Neural progenitor cell (in vitro differentiated cells): ENCODE results near the gene TLE6. TPM values are rescaled to one million over a fixed set of nuclear protein-coding genes. Genes with fewer than 3 reads are reported as not detected.
"Not testable (repeated sequence)": the region's sequence is repeated elsewhere in the genome, so short reads cannot be mapped to it uniquely, and the experiment has no call there.

Experiments
- DNase-seq: peaks from one replicate; pipeline ENCODE4 v3.0.0-alpha.2; 2016; ENCODE audit warnings: low spot score
- H2AFZ ChIP-seq: fragments of 200-600 bp; sonication (generic); replicated peaks from 2 replicates; pipeline ENCODE4 v1.6.1; 2016; ENCODE audit warnings: antibody characterized with exemption
- H3F3A ChIP-seq: fragments of 200-600 bp; sonication (generic); 2 replicates; pipeline ENCODE4 v1.6.1; 2016; ENCODE audit warnings: antibody characterized with exemption, low read depth
- H3K27ac ChIP-seq: fragments of 200-600 bp; sonication (generic); 2 replicates; pipeline ENCODE4 v1.5.1; 2016; ENCODE audit warnings: mild to moderate bottlenecking
- H3K27me3 ChIP-seq: fragments of 200-600 bp; sonication (generic); 2 replicates; pipeline ENCODE4 v1.6.1; 2016; ENCODE audit warnings: mild to moderate bottlenecking, moderate library complexity
- H3K36me3 ChIP-seq: fragments of 200-600 bp; sonication (generic); 2 replicates; pipeline ENCODE4 v1.5.1; 2016
- H3K4me1 ChIP-seq: fragments of 200-600 bp; sonication (generic); 2 replicates; pipeline ENCODE4 v1.6.1; 2016; ENCODE audit warnings: mixed run types
- H3K4me2 ChIP-seq: fragments of 200-600 bp; sonication (generic); 2 replicates; pipeline ENCODE4 v1.6.1; 2016
- H3K4me3 ChIP-seq: fragments of 200-600 bp; sonication (generic); 2 replicates; pipeline ENCODE4 v1.5.1; 2016
- H3K79me2 ChIP-seq: fragments of 200-600 bp; sonication (generic); 2 replicates; pipeline ENCODE4 v1.6.1; 2016; ENCODE audit warnings: low read depth
- H3K9ac ChIP-seq: fragments of 200-600 bp; sonication (generic); 2 replicates; pipeline ENCODE4 v1.6.1; 2016
- H3K9me3 ChIP-seq: fragments of 200-600 bp; sonication (generic); 2 replicates; pipeline ENCODE4 v1.5.1; 2016; ENCODE audit warnings: low read depth
- H4K20me1 ChIP-seq: fragments of 200-600 bp; sonication (generic); 2 replicates; pipeline ENCODE4 v1.6.1; 2016; ENCODE audit warnings: low read depth
- H3K27ac Mint-ChIP-seq: 3 replicates; pipeline ENCODE4 v1.8.0; 2021; ENCODE audit warnings: mixed read lengths
- H3K27me3 Mint-ChIP-seq: 2 replicates; pipeline ENCODE4 v1.8.0; 2022; ENCODE audit warnings: low read depth, mild to moderate bottlenecking, inconsistent platforms, moderate library complexity, mixed read lengths; ENCODE audit not compliant: insufficient read depth
- H3K36me3 Mint-ChIP-seq: 3 replicates; pipeline ENCODE4 v1.8.0; 2021; ENCODE audit warnings: mixed read lengths
- H3K4me1 Mint-ChIP-seq: 3 replicates; pipeline ENCODE4 v1.8.0; 2021; ENCODE audit warnings: mixed read lengths
- H3K4me3 Mint-ChIP-seq: 3 replicates; pipeline ENCODE4 v1.8.0; 2021; ENCODE audit warnings: mild to moderate bottlenecking, moderate library complexity, mixed read lengths
- H3K9me3 Mint-ChIP-seq: 3 replicates; pipeline ENCODE4 v1.8.0; 2020; ENCODE audit warnings: mixed read lengths
- CTCF ChIP-seq: fragments of 200-600 bp; sonication (generic); IDR thresholded peaks from 2 replicates; pipeline ENCODE4 v1.5.1; 2017; ENCODE audit warnings: antibody characterized with exemption, mild to moderate bottlenecking
- EZH2 ChIP-seq: fragments of 200-600 bp; sonication (generic); IDR thresholded peaks from 2 replicates; pipeline ENCODE4 v1.6.1; 2017; ENCODE audit warnings: antibody characterized with exemption, mild to moderate bottlenecking, moderate library complexity
- EZH2phosphoT487 ChIP-seq: fragments of 200-600 bp; sonication (generic); IDR thresholded peaks from 2 replicates; pipeline ENCODE4 v1.6.1; 2017; ENCODE audit warnings: antibody characterized with exemption
- total RNA-seq: library from RNA; depleted of rRNA; stranded (reverse); fragments of >200 nt; gene quantifications from 2 replicates; pipeline ENCODE4 v1.2.3, GENCODE V29; 2015; ENCODE audit warnings: low replicate concordance

Gene TLE6
- total RNA-seq, 1 donor from 2014 or later = 0.22 TPM

- Histone ChIP-seq H3K27me3 (no peaks in the 10 kb centered on the region), H3K4me3 (no peak overlapping the region), H2AFZ (no peak overlapping the region), H3K4me1 (no peaks in the 10 kb centered on the region), H4K20me1 (no peaks in the 10 kb centered on the region), H3K4me2 (no peak overlapping the region), H3F3A (no peaks in the 10 kb centered on the region), H3K9ac (no peak overlapping the region), H3K9me3 (no peaks in the 10 kb centered on the region), H3K27ac (no peak overlapping the region), H3K79me2 (no peaks in the 10 kb centered on the region), H3K36me3 (no peaks in the 10 kb centered on the region)
- no peaks in the 10 kb centered on the region for H3K36me3 Mint-ChIP-seq
- H3K4me3 Mint-ChIP-seq = peak overlapping the region; percentile 1
- peaks cover 5% of the 10 kb centered on the region for H3K4me1 Mint-ChIP-seq
- peak overlapping the region; percentile 8 for H3K27ac Mint-ChIP-seq
- peak; percentile 95 for DNase-seq
- H3K9me3 Mint-ChIP-seq = no peaks in the 10 kb centered on the region
- H3K27me3 Mint-ChIP-seq = peaks cover 26% of the 10 kb centered on the region
- TF ChIP-seq EZH2phosphoT487 (no peak), CTCF (peak; percentile 92)
These were observed 15.2 kb upstream of the TLE6 start for GRCh38 chr19:2962018-2962670.

- no peaks in the 10 kb centered on the region for H3F3A ChIP-seq
- TF ChIP-seq EZH2phosphoT487 (no peak), CTCF (no peak), EZH2 (no peak)
- no peak overlapping the region for H3K4me3 ChIP-seq
- no peaks in the 10 kb centered on the region for H4K20me1 ChIP-seq
- H3K36me3 ChIP-seq = no peaks in the 10 kb centered on the region
- Mint-ChIP-seq H3K27me3 (peaks cover 24% of the 10 kb centered on the region), H3K4me1 (peaks cover 5% of the 10 kb centered on the region), H3K36me3 (no peaks in the 10 kb centered on the region), H3K27ac (no peak overlapping the region), H3K4me3 (no peak overlapping the region), H3K9me3 (no peaks in the 10 kb centered on the region)
- H3K9me3 ChIP-seq = no peaks in the 10 kb centered on the region
- no peaks in the 10 kb centered on the region for H3K27me3 ChIP-seq
- no peak for DNase-seq
- H2AFZ ChIP-seq = no peak overlapping the region
- H3K4me2 ChIP-seq = no peak overlapping the region
- no peaks in the 10 kb centered on the region for H3K79me2 ChIP-seq
- H3K27ac ChIP-seq = no peak overlapping the region
- H3K9ac ChIP-seq = no peak overlapping the region
- H3K4me1 ChIP-seq = no peaks in the 10 kb centered on the region
These were observed 14.2 kb upstream of the TLE6 start for GRCh38 chr19:2963122-2963521.

- H3K79me2 ChIP-seq, H3K4me1 Mint-ChIP-seq, H3K36me3 ChIP-seq, H3K4me2 ChIP-seq, H3K9ac ChIP-seq, H3K9me3 Mint-ChIP-seq, H3K27me3 ChIP-seq, H3K27ac ChIP-seq, H4K20me1 ChIP-seq, H3K4me1 ChIP-seq, H2AFZ ChIP-seq, H3K4me3 ChIP-seq, H3K4me3 Mint-ChIP-seq, H3K27ac Mint-ChIP-seq, H3K9me3 ChIP-seq, H3F3A ChIP-seq, DNase-seq, H3K36me3 Mint-ChIP-seq: not testable (repeated sequence)
- peaks cover 23% of the 10 kb centered on the region for H3K27me3 Mint-ChIP-seq
These were observed 13.7 kb upstream of the TLE6 start for GRCh38 chr19:2963631-2964030.

- no peak overlapping the region for H2AFZ ChIP-seq
- no peaks in the 10 kb centered on the region for H3K4me1 ChIP-seq
- no peaks in the 10 kb centered on the region for H3F3A ChIP-seq
- no peak for DNase-seq
- no peaks in the 10 kb centered on the region for H3K79me2 ChIP-seq
- no peaks in the 10 kb centered on the region for H3K36me3 ChIP-seq
- H3K9ac ChIP-seq = no peak overlapping the region
- Mint-ChIP-seq H3K27ac (no peak overlapping the region), H3K4me3 (no peak overlapping the region), H3K9me3 (no peaks in the 10 kb centered on the region), H3K4me1 (peaks cover 5% of the 10 kb centered on the region), H3K27me3 (peaks cover 12% of the 10 kb centered on the region), H3K36me3 (no peaks in the 10 kb centered on the region)
- TF ChIP-seq EZH2 = no peak
- no peak for TF ChIP-seq EZH2phosphoT487
- TF ChIP-seq CTCF = no peak
- H4K20me1 ChIP-seq = no peaks in the 10 kb centered on the region
- no peaks in the 10 kb centered on the region for H3K27me3 ChIP-seq
- no peak overlapping the region for H3K27ac ChIP-seq
- H3K4me3 ChIP-seq = no peak overlapping the region
- H3K9me3 ChIP-seq = no peaks in the 10 kb centered on the region
- no peak overlapping the region for H3K4me2 ChIP-seq
These were observed 12.5 kb upstream of the TLE6 start for GRCh38 chr19:2964874-2965273.
